Measurements from ENCODE around the gene PARK7.

Gene PARK7

GRCh38 chr1:8024329-8024728 lies 62.8 kb downstream of the PARK7 start:
- no peak for DNase-seq (ENCODE audit: low read depth in 2 of 2)

DNA sequence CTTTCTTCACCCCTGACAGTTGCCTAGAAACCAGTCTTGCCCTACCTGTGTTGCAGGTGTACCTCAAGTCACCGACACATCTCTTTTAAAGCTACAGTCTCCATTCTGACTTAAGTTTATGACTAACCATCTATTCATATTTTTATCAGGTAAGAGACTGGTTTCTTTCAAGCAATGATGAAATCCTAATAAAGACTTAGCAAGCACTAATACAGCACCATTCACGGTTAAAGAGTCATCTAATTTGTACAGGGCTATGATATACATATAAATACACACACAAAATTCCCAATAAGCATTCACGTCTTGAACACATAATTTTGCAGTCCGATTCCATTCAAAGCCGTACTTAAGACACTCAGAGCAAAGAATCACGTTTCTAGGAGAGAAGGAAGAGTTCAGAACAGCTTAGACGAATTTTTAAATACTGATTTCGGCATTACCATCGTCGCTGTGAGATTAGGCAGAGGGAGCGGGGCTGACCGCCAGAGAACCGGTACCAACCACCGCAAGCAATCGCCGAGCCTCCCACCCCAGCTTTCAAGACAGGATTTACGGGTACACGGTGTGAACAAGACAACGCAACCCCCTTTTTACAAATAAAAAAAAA lies 63.7 kb downstream of the PARK7 start:
- DNase-seq (ENCODE audit: low read depth in 2 of 2): no peak

DNA sequence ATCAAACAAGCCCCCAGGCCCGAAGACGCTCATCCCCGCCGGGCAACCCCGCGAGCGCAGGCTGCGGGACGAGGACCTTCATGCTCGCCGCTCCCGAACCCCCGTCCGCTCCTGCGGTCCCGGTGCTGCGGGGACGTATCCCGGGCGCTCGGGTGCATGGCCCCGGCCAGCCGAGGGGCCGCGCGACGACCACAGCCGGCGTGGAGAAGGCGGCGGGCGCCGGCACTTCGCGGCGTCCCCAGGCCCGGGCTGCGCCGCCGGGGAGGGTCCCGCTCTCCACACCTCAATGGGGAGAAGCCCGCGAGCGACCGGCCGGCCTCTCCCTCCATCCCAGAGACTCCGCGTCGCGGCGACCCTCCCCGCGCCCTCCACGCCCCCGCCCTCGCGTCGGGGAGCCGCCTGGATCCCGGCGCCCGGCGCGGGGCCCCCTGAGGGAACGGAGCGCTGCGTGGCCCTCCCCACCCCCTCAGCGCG lies 64.2 kb downstream of the PARK7 start:
- no peak for DNase-seq (ENCODE audit: low read depth in 2 of 2)

DNA sequence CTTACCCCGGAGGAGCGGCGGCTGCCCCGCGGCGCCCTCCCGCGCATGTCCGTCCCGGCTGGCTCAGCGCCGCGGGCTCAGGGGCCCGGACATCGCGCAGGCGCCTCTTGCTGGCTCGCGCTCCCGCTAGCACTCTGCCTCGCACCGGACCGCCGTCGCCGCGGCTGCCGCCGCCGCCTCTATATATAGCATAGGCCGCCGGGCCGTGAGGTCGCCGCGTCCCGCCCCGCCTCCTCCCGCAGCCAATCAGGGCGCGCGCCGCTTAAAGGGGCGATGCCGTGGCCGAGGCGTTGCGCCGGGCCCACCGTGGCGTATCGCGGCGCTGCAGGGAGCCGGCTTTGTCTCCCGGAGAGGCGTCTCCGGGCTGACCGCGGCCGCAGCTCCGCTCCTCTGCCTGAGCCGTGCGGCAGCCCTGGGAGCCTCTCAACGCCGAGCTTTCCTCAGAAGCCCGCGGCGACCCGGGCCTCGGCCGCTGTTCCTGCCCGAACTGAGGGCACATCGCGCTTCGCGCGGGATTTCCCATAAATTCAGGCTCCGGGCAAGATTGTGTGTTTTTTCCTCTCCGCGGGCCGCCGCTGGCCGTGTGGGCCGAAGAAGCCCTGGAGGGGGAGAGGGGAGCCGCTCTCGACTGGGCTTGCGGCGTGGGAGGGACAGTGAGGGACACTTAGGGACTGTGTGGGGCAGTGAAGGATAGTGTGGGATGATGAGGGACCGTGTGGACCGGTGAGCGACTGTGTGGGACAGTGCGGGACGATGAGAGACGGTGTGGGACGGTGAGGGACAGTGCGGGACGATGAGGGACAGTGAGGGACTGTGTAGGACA lies 64.9 kb downstream of the PARK7 start, which contains the start of gene ERRFI1:
Gene ERRFI1, minus strand, starts transcription at position 157 of the 823 bp plus-strand sequence. CDS start 10,690 bp downstream, outside the sequence.
- DNase-seq (ENCODE audit: low read depth in 2 of 2): peak; percentile 69 to 76

DNA sequence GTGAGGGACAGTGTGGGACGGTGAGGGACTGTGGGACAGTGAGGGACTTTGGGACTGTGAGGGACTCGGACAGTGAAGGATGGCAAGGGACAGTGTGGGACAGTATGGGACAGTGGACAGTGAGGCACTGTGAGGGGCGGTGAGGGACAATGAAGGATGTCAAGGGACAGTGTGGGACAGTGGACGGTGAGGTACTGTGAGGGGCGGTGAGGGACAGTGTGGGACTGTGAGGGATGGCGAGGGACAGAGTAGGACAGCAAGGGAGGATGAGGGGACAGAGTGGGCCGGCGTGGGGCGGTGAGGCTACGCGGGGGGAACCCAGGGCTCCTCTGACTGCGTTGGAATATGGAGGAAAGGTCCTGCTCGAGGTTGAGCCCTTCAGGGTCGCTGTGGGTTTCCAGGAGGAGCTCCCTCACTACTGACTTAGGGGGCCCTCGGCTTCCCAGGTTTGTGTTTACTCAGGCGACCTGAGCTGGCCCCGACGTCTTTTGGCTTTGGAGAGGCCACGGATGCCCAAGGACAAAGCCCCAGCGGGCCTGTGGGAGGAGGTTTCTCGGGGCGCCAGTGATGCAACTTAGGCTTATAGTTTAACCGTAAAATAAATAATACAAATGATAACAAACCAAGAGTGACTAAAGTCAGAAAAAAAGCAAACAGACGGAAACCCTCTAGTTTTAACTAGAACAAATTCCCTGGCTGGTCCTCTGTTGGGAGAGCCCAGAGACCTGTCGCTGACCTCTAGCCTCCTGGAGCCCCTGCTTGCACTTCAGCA lies 65.7 kb downstream of the PARK7 start:
- no peak for DNase-seq (ENCODE audit: low read depth in 2 of 2)

DNA sequence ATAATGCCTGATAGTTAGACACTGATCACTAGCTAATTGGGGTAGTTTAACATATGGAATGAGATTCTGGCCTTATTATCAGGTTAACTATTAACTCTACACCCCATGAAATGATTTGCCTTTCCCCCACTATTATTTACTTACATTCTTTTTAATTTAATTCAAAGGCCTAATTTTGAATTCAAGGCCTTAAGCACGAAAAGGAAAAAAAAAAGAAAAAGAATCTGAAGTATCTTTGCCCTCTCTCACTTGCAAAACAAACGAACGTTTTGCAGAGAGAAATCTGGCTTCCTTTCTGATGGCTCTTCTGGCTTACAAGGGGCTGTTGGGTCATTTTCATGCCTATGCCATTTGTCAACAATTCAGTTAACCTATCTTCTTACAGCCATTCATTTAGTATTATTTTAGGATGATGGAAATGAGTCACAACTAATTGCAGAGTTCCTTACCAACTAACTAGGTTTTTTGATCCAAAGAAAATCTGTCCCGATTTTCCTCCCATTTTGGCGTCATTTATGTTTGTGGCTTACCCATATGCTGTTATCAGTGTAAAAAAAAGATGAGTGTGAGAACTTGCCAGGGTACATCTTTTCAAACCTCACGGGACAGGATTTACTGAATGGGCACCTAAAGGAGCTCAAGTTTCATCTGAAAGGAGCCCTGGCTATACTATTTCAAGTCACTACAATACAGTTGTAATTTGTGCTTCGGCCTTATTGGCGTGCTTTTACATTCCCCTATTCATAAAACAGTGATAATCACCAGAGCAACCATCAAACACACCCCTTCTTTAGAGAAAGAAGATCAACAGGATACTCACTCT lies 66.4 kb downstream of the PARK7 start:
- DNase-seq (ENCODE audit: low read depth in 2 of 2): no peak

GRCh38 chr1:8028571-8028910 lies 67.0 kb downstream of the PARK7 start:
- DNase-seq (ENCODE audit: low read depth in 2 of 2): no peak

DNA sequence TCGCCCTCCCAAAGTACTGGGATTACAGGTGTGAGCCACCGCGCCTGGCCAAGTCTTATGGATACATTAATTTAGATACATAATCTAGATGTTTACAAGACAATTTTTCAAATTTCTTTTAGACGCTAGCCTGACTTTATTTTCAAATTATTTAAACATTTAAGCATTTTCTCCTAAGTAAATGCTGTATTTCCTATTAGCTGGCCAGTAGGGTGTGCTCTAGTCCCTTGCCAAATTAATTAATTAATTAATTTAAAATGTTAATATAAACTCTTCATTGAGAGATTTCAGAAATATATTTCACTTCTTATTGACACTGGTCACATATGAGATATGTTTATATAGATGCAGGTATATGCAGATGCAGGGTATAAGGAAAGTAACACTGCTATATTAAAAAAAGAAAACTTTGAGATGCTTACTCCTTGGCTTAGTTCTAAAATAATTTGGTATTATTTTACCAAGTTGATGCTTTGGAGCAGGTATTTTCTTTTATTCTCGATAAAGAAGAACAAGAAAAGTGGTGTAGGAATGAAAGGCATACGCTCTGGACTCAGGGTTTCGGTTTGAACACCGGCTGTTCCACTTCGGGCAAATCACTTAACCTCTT lies 69.8 kb downstream of the PARK7 start:
- DNase-seq (ENCODE audit: low read depth in 2 of 2): no peak

DNA sequence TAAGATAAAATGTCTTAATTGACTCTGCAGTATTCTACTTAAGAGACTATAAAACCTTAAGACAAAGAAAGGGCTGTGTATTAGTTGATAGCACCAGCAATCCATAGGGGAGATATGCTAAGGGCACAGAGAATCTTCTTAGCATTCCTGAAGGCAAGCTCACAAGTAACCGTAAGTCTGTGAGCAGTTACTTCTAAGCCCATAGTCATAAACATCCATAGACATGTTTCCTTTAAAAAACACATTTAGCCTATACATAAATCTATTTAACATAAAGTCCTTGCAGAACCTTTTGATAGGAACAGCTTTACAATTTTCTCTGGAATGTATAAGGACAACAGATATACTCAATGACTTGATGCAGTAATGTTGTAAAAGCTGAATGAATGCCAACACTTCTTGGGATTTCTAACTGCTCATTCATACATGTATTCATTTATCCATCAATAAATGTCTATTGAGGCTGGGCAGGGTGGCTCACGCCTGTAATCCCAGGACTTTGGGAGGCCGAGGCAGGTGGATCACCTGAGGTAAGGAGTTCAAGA lies 70.9 kb downstream of the PARK7 start:
- no peak for DNase-seq (ENCODE audit: low read depth in 2 of 2)

DNA sequence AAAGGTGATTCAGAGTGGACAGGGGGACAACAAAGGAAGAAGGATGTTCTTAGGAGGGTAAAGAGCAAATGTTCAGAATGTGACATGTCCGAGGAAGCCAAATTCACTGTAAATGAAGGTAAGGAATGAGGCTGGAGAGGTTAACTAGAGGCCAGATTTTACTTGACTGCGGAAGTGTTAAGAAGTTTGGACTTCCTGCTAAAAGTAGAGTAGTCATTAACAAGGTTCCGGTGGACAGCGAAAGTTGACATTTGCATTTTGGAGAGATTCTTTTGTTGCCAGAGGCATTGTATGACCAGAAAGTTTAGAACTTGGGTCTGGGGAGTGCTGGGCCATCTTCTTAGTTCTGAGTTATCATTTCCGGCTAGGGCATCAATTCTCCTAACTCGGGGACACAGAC lies 71.8 kb downstream of the PARK7 start:
- DNase-seq (ENCODE audit: low read depth in 2 of 2): no peak

Data from stimulated activated CD8-positive, alpha-beta memory T cell treated with anti-CD3 and anti-CD28 coated beads, Interleukin-7, amount 100 ng/mL, for 1 hour (primary cell).